ENCODE results near the gene PCLO.

DNA sequence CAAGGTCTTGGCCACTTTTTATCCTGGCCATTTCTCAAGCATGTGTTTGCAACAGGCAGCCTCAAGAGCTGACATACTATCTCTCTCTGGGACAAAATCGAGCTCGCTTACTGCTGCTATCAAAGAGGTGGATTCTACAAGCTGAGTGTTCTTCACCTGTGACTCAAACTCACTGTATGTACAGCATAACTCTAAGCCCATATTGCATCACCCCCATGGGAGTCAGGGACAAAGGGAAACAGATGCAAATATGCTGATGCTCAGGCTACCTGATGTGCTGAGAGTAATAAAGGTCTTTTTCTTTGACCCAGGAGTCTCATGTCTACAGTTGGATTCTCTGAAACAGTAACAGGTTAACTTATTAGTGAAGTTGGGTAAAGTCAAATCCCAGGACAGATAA is 45.2 kb downstream of the PCLO start:
- TF ChIP-seq, protein P1, sequence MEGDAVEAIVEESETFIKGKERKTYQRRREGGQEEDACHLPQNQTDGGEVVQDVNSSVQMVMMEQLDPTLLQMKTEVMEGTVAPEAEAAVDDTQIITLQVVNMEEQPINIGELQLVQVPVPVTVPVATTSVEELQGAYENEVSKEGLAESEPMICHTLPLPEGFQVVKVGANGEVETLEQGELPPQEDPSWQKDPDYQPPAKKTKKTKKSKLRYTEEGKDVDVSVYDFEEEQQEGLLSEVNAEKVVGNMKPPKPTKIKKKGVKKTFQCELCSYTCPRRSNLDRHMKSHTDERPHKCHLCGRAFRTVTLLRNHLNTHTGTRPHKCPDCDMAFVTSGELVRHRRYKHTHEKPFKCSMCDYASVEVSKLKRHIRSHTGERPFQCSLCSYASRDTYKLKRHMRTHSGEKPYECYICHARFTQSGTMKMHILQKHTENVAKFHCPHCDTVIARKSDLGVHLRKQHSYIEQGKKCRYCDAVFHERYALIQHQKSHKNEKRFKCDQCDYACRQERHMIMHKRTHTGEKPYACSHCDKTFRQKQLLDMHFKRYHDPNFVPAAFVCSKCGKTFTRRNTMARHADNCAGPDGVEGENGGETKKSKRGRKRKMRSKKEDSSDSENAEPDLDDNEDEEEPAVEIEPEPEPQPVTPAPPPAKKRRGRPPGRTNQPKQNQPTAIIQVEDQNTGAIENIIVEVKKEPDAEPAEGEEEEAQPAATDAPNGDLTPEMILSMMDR (IDR thresholded peaks at IDR 0.05) = no peak
- TF ChIP-seq ZFX (IDR thresholded peaks at IDR 0.05; ENCODE audit: borderline replicate concordance) = no peak
